KG1 (cell line): ENCODE data around the gene EMCN.
"Not testable (repeated sequence)": the region's sequence is repeated elsewhere in the genome, so short reads cannot be mapped to it uniquely, and the experiment has no call there.

Experiments used
- DNase-seq: peaks from one replicate; lab custom pipeline; 2025; lab: John Stamatoyannopoulos, UW

Gene EMCN

DNA sequence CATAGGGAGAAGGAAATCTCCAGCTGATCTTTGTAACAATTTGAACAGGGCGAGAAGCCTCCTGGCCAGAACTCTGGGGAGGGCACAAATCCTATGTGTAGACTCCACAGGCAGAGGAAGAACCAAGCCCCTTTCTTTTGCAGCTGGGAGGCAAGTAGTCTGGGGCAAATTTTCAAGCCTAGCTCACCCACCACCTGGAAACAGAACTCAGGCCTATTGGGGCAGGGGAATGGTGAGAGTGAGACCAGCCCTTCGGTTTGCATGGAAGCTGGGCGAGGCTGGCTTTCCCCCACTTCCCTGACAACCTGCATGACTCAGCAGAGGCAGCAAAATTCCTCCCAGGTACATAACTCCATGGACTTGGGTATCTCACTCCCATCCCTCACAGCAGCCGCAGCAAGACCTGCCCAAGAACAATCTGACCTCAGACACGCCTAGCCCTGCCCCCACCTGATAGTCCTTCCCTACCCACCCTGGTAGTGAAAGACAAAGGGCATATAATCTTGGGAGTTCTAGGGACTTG, 138.2 kb downstream of the EMCN start:
- no peak for DNase-seq

DNA sequence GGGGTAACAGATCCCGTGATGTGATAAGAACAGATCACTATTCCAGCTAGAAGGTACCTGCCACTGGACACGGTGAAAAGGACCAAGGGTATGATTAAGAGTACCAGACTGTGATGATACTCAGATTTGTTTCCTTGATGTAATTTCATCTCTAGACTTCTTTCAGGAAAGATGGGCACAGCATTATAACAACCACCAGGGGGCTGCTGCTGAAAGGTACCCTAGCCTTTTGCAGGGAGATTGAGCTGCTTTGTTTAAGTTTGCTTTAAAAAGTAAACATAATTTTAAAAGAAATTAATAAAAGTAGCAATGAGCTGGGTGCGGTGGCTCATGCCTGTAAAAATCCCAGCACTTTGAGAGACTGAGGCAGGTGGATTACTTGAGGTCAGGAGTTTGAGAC, 145.4 kb downstream of the EMCN start:
- no peak for DNase-seq

DNA sequence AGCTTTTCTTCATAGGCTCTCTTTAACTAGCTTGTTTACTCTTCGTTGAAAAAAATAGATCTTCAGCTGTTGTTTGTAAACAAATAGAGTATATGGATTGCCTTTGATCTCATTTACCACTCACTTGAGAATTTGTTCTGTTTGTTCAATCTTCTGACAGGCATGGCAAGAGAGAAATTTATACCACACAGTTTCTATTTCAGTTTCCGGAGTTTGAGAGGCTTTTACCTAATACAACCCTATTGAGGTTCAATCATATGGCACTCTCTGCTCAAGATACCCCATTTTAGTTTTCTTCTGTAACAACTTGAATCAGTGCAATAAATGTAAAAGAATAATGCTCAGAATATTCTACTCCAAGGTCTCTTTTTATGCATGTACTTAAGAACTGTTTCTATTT, 148.0 kb downstream of the EMCN start:
- DNase-seq: no peak

DNA sequence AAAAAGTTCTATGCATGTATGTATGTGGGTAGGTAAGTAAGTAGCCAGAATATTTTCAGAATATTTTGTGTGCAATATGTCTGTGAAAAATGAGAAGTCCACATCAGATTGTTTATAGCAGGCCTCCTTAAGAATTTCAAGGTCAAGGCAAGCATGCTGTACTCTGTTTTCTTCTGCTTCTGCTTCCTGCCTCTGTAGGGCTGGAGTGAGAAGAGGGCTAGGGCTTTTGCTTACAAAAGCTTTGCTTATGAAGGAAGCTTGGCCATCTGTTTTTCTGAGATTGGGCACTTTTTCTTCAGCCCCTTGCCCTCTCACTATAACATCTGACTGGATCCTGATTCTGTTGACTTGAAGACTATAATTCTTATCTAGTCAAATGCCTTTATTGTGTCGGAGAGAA, 150.4 kb downstream of the EMCN start:
- DNase-seq: no peak

DNA sequence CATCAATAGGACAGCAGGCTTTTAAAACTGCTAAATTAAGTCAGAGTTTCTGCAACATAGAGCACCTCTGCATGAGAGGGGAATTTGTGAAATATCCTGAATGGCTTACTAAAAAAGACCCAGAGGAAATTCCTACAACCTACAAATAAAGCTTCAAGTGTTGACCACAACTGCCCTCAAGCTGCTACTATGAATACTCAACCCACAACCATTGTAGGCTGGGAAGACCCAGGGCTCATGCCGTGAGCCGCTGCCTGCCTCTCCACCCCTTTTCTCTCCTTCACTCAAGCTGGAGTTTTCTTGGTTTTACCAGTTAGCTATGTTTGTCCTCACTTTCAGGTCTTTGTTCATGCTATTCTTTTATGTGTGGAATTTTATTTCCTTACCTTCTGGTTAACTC, 151.6 kb downstream of the EMCN start:
- no peak for DNase-seq

DNA sequence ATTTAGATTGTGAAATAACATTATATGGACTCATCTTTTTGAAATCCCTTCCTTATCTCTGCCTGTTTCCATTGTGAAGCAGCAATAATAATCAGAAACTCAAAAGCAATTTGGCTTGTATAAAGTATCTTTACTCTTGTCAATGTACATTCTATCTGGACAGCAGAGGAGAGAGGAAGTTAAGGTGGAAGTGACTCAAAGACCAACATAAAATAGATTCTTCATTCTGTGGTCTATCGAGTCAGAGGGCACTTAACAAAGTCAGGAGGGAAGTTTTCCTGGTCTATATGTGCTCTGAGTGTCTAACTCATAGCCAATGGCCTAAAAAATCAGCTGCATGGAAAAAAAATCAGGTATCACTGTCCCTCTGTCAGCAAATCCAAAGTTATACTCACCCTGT, 155.5 kb downstream of the EMCN start:
- no peak for DNase-seq

DNA sequence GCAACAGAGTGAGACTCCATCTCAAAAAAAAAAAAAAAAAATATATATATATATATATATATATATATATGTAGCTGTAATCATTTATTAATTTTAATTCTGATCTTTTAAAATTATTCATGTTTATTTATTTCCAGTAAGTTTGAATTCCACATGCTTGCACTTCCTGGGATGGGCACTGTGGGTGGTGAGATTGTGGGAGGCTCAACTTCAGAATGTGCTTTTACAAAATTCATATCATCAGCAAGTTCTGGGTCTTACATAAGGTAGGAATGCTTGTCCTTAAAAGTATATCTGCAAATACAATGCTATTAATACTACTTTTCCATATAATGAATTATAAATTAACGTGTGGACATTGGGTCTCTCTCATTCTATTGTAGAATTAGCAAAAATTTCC, 156.5 kb downstream of the EMCN start:
- no peak for DNase-seq

DNA sequence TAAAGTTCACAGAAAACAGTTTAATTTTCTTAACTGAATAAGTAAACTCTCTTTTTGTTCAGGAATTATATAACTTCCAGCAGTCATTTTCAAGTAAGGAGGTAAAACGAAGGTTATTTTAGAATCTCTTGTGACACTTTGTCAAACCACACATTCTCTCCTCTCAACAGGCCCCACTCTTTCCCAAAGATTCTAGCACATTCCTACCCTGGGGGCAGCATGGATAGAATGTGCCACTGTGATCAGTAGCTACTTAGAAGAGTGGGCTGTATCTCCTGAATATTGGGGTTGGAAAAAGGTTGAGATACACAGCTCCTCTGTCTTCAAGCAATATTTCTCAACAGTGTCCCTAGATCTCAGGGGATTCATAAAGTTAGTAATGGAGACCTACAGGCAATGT, 157.6 kb downstream of the EMCN start:
- no peak for DNase-seq

DNA sequence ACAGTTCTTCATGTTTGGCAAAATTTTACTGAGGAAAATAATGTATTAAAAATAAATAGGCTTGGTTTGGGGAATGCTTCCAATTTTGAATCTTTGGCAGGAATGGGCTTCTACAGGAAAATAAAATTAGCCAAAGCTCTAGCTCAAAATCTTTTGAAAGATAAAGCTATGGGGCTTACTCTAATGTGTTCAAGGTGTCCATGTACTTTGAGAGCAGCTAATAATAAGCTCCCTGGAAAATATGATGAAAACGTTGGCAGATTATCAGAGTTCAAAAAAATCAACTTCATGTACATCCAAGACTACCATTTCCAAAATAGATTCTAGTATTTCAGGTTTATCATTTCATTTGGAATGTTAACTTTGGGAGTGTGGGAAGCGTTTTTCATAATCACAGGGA, 158.4 kb downstream of the EMCN start:
- DNase-seq: no peak

DNA sequence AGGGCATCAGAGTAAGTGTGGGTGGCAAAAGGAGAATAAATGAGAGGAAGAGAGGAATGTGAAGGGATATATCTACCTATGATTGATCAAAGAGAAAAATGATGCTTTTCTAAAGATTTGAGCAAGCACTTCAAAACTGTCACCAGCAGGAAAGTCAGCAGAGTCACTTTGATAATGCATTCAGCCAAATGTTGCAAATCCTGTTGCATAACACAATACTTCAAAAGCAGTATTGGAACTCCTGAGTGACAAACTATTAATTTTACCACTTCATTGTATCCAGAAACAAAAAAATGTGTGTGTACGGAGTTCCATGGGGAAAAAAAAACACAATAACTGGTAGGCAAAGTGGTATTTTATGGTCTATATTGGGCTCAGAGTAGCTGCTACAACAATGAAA, 160.3 kb downstream of the EMCN start:
- DNase-seq: no peak

DNA sequence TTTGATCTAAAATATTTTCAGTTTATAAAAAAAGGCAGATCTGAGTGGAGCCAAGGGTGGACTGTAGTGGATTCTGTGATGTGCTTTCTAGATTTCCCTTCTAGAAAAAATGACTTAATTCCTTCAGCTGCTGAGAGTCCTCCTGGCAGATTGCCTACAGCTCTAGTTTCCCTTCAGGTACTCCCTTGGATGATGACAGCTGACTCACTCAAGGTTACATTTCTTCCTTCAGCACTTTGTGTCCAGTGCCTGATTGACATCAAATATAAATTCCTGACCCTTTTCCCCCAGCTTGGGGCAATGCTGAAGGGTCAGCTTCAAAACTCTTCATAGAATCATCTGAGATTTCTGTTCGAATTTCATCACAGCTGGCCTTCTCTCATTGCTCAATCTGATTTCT, 161.7 kb downstream of the EMCN start:
- DNase-seq: no peak

DNA sequence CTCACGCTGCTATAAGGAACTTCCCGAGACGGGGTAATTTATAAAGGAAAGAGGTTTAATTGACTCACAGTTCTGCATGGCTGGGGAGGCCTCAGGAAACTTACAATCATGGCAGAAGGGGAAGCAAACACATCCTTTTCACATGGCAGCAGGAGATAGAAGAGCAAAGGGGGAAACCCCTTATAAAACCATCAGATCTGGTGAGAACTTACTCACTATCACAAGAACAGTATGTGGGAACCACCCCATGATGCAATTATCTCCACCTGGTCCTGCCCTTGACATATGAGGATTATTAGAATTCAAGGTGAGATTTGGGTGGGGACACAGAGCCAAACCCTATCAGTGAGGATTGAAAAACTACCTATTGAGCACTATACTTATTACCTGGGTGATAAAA, 165.5 kb downstream of the EMCN start:
- not testable (repeated sequence) for DNase-seq

DNA sequence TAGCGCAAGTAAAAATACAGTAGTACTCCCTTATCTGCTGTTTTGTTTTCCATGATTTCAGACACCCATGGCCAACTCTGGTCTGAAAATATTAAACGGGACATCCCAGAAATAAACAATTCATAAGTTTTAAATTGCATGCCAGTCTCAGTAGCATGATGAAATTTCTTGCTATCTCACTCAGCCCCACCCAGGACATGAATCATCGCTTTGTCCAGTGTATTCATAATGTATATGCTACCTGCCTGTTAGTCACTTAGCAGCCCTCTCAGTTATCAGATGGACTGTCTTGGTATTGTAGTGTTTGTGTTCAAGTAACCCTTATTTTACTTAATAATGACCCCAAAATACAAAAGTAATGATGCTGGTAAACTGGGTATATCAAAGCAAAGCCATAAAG, 169.3 kb downstream of the EMCN start:
- no peak for DNase-seq

DNA sequence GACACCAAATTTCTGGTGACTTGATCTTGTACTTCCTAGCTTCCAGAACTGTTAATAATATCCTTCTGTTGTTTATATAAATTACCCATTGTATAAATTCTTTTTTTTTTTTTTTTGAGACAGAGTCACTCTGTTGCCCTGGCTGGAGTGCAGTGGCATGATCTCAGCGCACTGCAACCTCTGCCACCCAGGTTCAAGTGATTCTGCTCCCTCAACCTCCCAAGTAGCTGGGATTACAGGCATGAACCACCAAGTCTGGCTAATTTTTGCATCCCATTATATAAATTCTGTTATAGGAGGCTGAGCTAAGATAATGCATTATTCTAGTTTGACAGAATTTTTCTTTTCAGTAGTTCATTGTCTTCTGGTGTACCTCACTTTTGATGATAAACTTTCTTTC, 170.6 kb downstream of the EMCN start:
- no peak for DNase-seq

DNA sequence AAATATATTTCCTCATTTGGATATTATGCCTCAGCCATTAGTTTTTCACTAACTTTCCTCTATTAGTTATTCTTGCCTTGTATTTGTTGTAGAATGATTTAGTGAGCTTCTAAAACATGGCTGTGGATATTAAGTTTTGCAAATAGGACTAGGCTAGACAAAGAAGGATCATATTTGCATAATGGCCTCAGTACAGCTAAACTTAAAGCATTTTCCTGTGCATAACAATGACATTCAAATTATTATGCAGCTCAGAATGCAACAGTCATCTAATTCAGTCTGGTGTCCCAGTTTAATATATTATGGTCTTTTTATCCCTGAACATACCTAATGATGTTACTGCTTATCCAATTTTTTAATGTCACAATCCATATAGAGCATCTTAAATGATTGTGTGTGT, 172.2 kb downstream of the EMCN start:
- no peak for DNase-seq
